ENCODE results near the gene PALLD. TPM values are rescaled to one million over a fixed set of nuclear protein-coding genes. Genes with fewer than 3 reads are reported as not detected.

The PALLD gene
- total RNA-seq, 1 donor from 2014 or later: 239 TPM

DNA sequence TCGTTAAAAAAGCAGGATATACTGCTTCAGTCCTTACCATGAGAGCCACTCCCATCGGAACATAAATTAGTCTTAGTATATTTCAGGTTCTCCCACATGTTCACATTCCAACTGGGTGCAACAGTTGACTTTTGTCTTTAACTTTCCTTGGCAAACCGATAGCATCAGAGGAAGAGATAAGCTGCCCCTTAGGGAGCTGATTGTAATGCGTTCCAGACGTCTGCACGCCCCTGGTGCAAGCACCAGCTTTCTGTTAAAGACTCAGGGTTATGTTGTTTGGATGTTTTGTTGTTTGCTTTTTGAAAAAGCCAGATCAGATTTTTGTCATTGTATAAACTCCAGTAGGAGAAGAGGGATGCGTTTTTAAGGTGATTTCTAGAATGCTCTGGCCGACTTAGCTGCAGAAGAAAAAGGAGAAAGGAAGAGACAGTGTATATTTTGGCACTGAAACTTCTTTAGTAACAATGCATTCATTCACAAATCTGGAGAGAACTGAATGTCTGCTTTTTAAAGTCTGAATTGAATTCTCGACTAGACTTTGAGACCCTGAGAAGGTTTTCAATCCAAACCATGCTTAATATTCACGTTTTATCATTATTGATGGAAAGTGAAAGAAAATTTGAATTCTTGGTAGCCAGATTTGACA, 352.3 kb downstream of the PALLD start:
- DNase-seq (ENCODE audit: low spot score): no peak

DNA sequence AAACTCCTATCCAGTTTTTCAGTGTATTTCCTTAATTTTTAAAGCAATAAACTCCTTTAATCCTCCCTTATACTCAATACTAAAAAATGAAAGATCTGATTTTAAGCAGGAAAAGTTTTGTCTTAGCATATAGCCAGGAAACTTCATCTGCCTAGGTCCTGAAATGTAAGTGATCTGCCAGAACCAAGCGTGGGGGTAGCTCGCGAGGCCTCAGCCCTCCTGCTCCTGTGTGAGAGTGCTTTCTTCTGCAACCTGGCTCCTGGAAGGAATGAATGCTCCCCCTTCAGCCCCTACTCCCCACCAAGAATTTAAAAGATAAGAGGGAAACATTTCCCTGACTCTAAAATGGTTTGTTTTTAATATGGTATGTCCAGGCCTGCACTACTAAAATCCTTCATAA, 353.1 kb downstream of the PALLD start:
- no peak for DNase-seq (ENCODE audit: low spot score)

DNA sequence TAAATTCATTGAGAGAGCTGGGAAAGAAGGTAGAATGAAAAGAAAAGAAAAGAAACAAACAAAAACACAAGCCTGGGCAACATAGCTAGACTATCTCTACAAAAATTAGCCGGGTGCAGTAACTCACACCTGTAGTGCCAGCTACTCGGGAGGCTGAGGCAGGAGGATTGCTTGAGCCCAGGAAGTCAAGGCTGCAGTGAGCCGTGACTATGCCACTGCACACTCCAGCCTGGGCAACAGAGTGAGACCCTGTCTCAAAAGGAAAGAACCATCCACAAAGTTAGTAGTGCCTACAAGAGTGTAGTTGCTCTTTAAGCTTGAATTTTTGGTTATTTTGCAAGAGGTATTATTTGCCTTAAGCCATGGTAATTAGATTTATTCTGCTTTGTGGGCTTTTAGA, 355.5 kb downstream of the PALLD start:
- DNase-seq (ENCODE audit: low spot score): no peak

DNA sequence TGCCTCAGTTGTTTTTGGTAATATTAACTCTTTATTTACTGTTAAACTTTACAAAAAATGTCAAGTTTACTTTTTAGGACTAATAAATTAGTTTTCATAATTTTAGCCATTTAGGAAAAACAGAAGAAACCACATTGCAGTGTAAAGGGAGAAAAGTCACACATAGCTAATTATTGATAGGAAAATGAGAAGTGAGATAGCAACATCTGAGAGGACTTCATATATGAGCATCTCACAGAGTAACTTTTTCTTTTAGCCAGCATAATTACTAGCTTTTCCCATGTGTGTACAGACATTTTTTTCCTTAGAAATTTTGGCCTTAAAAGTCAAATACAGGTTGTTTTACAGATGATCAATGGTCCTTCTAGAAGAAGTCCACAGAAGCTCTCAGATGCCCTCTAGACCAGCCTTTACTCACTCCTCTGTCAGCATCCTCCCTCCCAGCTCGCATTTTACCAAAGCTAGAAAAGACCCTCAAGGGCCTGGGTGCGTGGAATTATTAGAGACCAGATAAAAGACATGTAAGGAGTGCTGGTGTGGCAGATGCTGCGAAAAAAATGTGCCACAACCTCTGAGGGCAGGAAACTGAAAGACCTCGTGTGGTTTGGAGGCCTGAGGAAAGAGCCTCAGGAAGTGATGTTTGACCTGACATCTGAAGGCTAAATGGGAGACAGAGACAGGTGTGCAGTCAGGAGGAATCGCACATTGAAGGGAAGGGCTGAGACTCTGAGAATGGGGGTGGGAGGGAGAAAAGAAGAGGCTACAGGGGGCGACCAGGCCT, 356.3 kb downstream of the PALLD start:
- DNase-seq (ENCODE audit: low spot score): no peak

DNA sequence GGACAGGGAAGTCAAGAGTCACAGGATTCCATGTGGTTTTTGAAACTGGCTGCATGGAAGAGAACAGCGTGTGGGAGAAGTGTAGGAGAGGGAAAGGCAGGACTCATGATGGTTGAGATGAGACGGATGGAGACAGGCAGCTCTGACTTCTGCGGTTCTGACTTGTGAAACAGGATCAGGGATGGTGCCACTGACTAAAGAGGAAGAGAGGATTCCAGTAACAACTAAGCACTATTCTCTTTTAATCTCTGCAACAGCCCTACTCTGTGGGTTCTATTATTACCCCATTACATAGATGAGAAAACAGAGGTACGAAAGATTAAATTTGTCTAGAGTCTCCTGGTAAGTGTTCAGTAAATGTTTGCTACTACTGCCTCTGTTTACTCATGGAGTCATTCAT, 356.9 kb downstream of the PALLD start:
- DNase-seq (ENCODE audit: low spot score): no peak

DNA sequence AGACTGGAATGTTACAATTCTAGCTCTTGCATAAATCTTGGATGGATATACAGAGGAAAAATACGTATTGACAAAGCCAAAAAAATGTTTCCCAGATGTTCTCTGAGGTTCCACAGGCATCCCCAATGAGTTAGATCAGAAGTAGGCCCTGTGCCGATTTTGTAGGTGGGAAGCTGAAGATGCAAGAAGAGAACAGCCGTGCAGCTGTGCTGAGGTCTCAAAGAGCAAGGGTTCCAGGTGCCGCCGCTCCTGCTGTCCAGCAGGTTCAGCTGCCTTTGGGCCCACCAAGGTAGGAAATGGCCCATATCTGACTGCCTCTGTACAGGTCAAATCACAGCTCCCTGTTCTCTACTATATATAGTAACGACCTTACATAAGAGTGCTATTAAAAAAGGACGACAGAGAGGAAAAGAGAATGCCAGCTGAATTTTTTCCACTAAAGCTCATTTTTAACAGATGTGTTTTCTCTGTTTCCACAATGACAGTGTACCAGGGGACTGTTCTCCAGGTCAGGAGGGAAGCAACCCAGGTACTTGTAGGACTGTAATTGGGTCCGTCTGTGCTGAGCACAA, 357.6 kb downstream of the PALLD start:
- DNase-seq (ENCODE audit: low spot score): no peak

DNA sequence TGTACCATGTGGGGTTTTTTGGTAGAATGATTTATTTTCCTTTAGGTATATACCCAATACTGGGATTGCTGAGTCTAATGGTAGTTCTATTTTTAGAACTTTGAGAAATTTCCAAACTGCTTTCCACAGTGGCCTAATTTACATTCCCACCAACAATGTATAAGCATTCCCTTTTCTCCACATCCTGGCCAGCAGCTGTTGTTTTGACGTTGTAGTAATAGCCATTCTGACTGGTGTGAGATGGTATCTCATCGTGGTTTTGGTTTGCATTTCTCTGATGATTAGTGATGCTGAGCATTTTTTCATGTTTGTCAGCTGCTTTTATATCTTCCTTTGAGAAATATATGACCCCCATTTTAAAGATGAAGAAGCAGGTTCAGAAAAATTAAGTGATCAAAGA, 359.5 kb downstream of the PALLD start:
- no peak for DNase-seq (ENCODE audit: low spot score)

DNA sequence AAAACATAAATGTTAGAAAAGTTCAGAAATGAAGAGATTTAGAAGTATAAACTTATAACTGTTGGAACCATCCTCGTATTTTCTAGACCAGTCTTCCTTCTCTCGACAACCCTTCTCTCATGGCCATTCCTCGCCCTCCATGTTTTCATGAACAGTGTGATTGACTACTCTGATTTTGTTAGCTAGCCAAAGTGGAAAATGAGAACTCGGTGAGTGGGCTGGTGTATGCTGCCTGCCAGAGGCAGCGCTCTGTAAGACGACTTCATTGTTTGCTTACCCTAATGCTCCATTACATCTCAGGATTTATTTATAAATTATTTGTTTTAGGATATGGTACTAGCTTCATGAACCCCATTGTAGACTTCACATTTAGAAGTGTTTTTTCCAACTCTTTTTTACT, 360.2 kb downstream of the PALLD start:
- no peak for DNase-seq (ENCODE audit: low spot score)

DNA sequence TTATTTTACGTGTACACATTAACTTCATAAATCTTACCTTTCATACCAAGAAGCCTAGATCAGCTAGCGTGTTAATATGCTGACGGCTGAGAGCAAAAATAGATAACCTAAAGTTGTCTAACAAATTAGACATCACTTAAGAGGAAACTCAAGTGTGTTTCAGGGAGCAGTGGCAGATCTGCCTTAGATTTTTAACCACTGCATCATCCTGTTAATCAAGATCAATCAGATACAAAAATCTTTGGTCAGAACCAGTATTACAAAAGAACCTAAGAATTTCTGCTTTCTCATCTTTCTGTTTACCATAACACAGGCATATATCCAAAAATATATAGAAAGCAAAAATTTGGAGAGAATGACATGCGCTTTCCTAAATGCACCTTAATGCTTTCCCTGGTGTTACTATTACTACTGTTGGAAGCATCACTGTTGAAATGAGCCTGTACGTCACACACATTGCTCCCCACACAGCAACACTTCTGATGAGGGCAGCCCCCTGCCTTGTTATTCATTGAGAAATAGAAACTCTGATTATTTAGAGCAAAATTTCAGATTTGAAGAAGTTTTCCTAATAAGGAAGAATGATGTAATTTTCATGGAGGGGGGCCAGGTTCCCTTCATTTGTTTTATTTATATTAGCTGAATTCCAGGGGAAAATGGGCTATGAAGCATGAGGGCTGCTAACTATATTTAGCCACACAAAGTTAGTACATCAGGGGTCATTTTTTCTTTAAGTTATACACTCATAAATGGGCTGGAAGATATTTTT, 360.9 kb downstream of the PALLD start:
- no peak for DNase-seq (ENCODE audit: low spot score)

DNA sequence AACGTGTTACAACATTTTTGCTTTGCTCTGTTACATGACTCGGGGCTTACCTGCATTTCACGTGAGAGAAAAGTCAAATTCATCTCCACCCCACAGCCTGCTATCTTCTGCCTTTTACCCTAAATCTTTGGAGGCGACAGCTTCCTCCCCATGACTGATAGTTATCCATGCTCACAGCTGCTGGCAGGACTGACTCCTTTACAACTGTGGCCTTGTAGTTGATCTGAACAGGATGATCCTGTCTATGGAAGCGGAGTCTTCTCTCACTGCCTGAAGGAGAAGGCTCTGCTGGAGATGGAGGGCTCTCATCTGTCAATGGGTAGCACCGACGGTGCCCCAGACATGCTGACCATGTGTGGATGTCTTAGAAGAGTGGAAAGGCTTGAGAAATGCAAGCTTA, 362.2 kb downstream of the PALLD start:
- no peak for DNase-seq (ENCODE audit: low spot score)

DNA sequence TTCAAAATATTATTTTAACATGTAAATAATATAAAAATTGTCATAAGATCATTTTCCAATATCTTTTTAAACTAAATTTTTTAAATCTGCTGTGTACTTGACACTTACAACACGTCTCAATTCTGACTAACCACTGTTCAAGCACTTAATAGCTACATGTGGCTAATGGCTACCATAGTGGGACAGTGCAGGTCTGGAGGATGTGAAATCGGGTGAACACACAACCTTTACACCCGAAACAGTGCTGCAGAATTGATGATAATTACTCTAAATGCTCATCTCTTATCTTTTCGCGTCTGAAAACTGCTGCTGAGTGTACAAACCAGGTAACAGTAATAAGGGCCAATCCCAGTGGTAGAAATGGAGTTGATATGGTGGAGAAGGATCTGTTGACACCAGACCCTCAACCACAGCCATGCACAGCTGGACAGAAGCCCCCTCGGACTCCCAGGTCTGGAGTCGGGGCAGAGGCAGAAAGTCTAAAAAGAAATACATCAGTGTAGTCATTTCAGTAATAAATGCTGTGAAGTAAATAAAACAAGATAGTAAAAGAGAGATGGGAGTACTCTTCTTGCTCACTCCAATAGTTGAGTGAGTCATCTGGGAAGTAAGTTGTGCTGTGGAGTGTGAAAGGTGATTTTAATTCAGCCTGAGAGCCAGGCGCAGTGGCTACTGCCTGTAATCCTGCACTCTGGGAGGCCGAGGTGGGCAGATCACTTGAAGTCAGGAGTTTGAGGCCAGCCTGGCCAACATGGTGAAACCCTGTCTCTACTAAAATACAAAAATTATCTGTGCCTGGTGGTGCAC, 363.2 kb downstream of the PALLD start:
- DNase-seq (ENCODE audit: low spot score): no peak

DNA sequence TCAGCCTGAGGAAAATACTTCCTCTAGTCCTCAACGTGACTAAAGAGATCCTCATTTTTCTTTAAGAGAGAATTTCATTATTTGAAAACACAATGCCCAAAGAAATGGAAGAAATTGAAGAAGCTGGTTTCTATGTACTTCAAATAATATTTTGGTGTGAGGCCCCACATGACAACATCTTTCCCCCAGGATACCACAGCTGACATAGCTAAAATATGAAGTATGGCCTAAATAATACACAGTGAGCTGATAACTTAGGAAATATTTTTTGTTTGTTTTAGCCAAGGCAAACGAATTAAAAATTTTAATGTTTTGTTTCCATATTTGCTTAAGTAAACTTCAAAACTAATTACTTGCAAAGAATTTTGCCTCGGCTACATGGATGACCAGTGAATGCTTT, 364.0 kb downstream of the PALLD start:
- no peak for DNase-seq (ENCODE audit: low spot score)

DNA sequence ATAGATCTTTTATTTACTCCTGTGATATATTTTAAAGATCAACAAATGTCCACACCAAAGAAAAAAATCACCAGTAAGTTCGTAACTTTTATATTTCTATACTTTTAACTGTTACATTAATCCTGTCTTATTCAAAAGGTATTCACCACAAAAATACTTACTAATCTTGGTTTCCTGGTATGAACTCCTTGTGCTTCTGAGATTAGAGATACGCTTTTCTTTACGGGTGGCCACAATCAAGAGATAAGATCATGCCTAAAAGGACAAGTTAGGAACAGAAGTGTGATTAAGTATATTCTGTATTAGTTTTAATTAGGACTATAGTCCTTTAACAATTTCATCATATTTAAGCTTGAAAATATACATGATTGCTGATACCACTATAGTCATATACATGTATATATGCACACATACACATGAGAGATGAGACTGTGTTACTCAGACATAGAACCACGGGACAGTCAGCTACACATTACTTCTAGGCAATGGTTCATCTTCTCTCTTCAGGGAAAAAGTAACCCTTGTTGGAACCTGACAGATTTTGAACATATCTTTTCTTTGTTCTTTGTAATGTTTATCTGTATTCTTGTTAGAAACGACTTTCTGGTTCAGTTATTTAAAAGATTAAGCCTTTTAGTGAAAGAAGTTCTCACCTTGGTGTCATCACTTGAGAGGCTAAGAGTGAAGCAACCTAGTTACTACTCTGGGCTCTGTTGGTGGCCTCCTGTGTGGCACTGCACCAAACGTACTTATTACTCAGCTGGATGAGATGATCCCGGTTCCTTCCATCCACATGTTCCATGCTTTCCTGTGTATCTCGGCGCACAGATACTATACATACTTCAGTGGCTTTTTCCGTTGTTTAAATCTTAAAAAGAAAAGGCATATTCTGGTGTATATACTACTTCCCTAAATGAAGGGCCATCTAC, 367.1 kb downstream of the PALLD start:
- no peak for DNase-seq (ENCODE audit: low spot score)

DNA sequence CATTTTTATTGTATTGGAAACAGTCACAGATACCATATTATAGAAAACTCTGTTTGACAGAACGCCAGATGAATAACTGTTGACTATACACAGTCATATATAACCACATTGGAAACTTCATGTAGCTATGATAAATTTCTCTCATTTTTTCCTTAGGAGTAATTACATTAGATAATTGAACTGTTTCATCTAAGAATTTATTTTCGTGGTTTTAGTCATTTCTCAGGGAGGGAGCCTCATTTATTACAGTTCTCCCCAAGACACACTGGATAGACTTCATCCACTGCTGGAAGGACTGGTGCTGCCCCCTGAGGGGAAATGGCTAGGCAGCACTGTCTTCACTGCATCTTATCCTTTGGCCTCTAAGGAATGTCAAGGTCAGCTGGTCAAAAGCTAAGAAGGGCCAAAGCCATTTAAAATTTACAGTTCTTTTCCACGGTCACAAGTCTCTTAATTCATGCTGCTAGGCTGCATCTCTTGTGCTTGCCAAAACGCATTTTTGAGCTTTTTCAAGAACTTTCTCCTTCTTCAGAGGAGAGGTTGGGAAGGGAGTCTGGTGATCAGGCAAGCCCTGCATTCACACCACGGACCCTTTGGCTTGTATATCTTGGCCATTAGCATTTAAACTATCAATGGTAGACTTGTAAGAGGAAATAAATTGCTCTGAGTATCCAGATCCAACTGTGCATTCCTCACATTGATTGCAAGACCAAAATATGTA, 368.1 kb downstream of the PALLD start:
- no peak for DNase-seq (ENCODE audit: low spot score)

DNA sequence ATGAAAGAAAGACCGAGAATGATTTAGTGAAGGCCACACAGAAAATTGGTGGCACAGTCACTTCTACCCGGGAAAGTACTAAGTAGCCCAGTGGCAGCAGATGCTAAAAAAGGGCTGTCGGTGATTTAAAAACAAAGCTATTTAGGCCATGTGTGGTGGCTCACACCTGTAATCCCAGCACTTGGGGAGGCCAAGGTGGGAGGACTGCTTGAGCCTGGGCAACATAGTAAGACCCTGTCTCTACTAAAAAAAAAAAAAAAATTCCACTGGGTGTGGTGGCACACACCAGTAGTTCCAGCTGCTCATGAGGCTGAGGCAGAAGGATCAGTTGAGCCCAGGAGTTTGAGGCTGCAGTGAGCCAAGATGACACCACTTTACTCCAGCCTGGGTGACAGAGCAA, 369.0 kb downstream of the PALLD start:
- DNase-seq (ENCODE audit: low spot score): no peak

DNA sequence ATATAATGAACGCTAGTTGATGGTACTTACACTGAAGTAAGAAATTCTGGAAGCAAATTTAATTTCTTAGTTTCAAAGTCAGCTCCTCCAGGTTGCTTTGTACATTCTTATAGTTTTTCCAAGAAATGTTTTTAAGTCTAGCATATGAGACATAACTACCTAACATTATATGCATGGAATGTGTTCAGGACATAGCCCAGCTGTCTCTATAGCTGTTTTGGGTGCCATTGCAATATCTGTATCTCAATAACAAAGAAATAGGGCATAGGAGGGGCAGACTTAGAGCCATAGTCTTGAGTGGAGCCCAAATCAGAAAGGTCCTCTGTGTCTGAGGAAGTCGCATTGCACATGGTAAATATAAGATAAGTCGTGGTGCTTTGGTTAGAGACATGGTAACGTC, 369.8 kb downstream of the PALLD start:
- no peak for DNase-seq (ENCODE audit: low spot score)

DNA sequence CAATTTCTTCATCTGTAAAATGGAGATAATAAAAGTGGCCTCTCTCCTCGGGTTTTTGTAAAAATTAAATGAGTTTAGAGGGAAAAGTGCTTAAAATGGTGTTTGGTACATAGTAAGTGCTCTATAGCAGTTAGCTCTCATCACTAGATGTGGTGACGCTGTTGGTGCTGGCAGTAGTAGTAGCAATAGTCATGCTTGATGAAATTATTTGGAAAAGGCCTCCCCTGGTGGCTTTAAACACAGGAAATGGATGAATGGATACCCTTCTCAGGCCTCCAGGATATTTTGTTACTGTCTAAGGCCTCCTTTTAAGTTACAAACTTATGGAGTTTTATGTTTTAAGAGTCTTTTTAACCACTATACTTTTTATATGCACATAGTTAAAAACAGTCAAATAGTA, 370.3 kb downstream of the PALLD start:
- no peak for DNase-seq (ENCODE audit: low spot score)

DNA sequence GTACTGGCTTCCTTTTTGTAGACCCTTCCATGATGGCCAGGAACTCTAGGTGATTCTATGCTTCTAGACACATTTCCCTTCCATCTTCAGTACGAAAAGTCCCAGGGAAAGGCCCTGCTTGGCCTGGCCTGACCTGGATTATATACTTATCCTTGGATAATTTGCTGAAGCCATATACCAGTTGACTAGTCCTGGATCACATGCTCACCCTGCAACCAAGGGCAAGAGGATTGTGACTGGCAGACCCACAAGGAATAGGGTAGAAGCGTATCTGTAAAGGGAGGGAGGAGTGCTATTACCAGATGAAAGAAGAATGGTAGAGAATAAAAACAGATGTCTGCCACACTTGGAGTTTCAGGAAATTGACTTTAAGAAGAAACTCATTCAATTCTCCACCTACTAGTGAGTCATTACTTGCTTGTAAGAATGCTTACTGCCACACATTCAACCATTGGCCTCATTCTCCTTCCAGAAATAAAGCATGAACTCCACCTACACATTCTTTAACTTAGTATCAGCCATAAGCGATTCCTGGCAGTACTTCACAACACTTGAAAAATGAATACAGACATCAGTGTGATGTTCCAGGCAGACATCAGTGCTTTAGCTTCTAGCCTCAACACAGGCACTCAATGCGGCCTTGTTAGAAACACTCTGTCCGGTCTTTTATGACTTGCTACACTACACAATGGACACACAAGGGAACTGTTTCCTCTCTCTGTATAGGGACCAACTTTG, 371.4 kb downstream of the PALLD start:
- no peak for DNase-seq (ENCODE audit: low spot score)

DNA sequence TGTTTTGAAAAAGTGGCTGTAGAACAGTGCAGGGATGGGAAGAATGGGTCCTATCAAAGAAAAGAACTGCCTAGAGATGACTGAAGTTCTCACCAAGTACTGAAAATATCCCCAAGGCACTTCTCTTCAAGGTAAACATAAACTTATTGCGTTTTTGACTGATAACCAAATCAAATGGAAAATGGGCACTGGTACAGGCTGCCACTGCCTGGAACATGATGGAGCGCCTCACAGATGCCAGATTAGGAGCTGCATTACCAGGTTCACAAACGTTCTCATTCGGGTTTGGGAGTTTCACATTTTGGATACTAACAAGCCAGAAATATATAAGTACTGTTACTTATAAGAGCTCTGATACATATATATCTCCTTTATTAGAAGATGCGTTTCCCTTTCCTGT, 371.9 kb downstream of the PALLD start:
- DNase-seq (ENCODE audit: low spot score): no peak

All from ureter (tissue), 1 donor.